ENCODE data around the gene SLC26A5.
"Not testable (repeated sequence)": the region's sequence is repeated elsewhere in the genome, so short reads cannot be mapped to it uniquely, and the experiment has no call there.

- not testable (repeated sequence) for TF ChIP-seq CTCF, EP300, POLR2A (IDR thresholded peaks at IDR 0.05)
Observed at GRCh38 chr7:103405789-103406613, 40.0 kb downstream of the SLC26A5 start.

All from upper lobe of left lung (tissue), 4 donors.